ENCODE results near the gene CDK5RAP2. TPM values are rescaled to one million over a fixed set of nuclear protein-coding genes. Genes with fewer than 3 reads are reported as not detected.

Gene CDK5RAP2
- total and polyA plus RNA-seq, 10 of the 15 experiments (the other 5 are each of a cell fraction or from before 2014, with no cell fraction given), result 16.2 to 53.5 (median 34.5) TPM

- no peak for DNase-seq (ENCODE audit: low read depth, low spot score)
- BruUV-seq (replicated peaks), result no TSS peak
Measured at GRCh38 chr9:120436446-120436845, 143.5 kb downstream of the CDK5RAP2 start.

More at GRCh38 chr9:120436446-120436845, 143.5 kb downstream of the CDK5RAP2 start:
- Histone ChIP-seq H3K4me3 (no peak overlapping the region), H3K9me3 (replicated peaks; ENCODE audit: control insufficient read depth, insufficient read depth, low read length) (no peaks in the 10 kb centered on the region), H3K36me3 (ENCODE audit: control insufficient read depth in 2 of 2, insufficient read depth in 2 of 2, low read length in 1 of 2) (peaks cover 11 to 14% of the 10 kb centered on the region in 2 experiments), H3K27ac (ENCODE audit: control insufficient read depth, insufficient read depth) (no peak overlapping the region), H2AFZ (ENCODE audit: control insufficient read depth, low read depth, low read length) (no peak overlapping the region), H3K4me2 (ENCODE audit: control insufficient read depth, insufficient read depth) (no peak overlapping the region), H4K20me1 (ENCODE audit: control insufficient read depth, insufficient read depth) (no peaks in the 10 kb centered on the region), H3K27me3 (replicated peaks in 1 of 2; ENCODE audit: control insufficient read depth in 2 of 2, insufficient read depth in 2 of 2, low read length in 1 of 2) (no peaks in the 10 kb centered on the region), H3K4me1 (ENCODE audit: control insufficient read depth, insufficient read depth, low read length) (no peaks in the 10 kb centered on the region), H3K9ac (ENCODE audit: control insufficient read depth, insufficient read depth, low read length) (no peak overlapping the region), H3K79me2 (ENCODE audit: control insufficient read depth, insufficient read depth, low read length) (no peaks in the 10 kb centered on the region)
- POLR2A ChIA-PET, result no interaction called here
- CTCF ChIA-PET, result interaction anchor here (1.5 kb wide), 1 partner anchor 41 kb away, joined by 3 read pairs; no protein-coding TSS in a partner anchor
- TF ChIP-seq BHLHE40 (IDR thresholded peaks at IDR 0.05; ENCODE audit: borderline replicate concordance in 1 of 2, low read depth in 2 of 2, low read length in 1 of 2), result no peak
- TF ChIP-seq NFXL1 (IDR thresholded peaks at IDR 0.05; ENCODE audit: borderline replicate concordance), result no peak
- no peak for TF ChIP-seq DPF2 (IDR thresholded peaks at IDR 0.05)
- TF ChIP-seq IRF4 (IDR thresholded peaks at IDR 0.05; ENCODE audit: low read depth, low read length), result no peak
- no peak for TF ChIP-seq USF1 (IDR thresholded peaks at IDR 0.05; ENCODE audit: borderline replicate concordance, extremely low read length, insufficient read depth, low read depth, low read length)
- no peak for TF ChIP-seq NR2C2 (IDR thresholded peaks at IDR 0.05; ENCODE audit: borderline replicate concordance, control insufficient read depth, insufficient read length, low read depth)
- TF ChIP-seq SREBF1 (IDR thresholded peaks at IDR 0.05; ENCODE audit: low read length), result no peak
- no peak for TF ChIP-seq REST (IDR thresholded peaks at IDR 0.05; ENCODE audit: low read depth, low read length)
- TF ChIP-seq SP1 (IDR thresholded peaks at IDR 0.05; ENCODE audit: low read depth, low read length), result no peak
- TF ChIP-seq CHD2 (IDR thresholded peaks at IDR 0.05; ENCODE audit: borderline replicate concordance, low read depth, low read length), result no peak
- RAD21 ChIA-PET (ENCODE audit: unreplicated experiment), result no interaction called here
- 100% methylated on average over 3 of the region's 3 CpGs for WGBS (ENCODE audit: insufficient coverage, insufficient replicate concordance, low lambda C conversion rate, missing lambda C conversion rate)
- ATAC-seq, result no peak
- in situ Hi-C loops (cut with MboI), result no loop called here
- intact Hi-C loops (cut with micrococcal nuclease; ENCODE audit: unreplicated experiment), result no loop called here
- FAIRE-seq, result no peak
- SMC1A ChIA-PET (ENCODE audit: uncharacterized antibody, unreplicated experiment), result no interaction called here
